Right cardiac atrium (tissue), 5 donors: ENCODE data around the gene NCOA4. TPM values are rescaled to one million over a fixed set of nuclear protein-coding genes. Genes with fewer than 3 reads are reported as not detected.
"Not testable (repeated sequence)": the region's sequence is repeated elsewhere in the genome, so short reads cannot be mapped to it uniquely, and the experiment has no call there.

ENCODE experiments used
- ATAC-seq, 2 donors: fragments of 200-7000 bp; cut with Tn5 transposase; one replicate each; pipeline versions ENCODE4 v1.8.0 to v1.9.1; 2020; ENCODE audit warnings: moderate library complexity in 2 of 2, mild to moderate bottlenecking in 1 of 2
- DNase-seq, 3 donors: peaks; one replicate each; pipeline ENCODE4 v3.0.0-alpha.2; 2020
- H3K27ac ChIP-seq: one replicate; pipeline ENCODE4 v1.5.1; 2013; ENCODE audit warnings: mild to moderate bottlenecking, low read length, control low read depth, moderate library complexity
- H3K27me3 ChIP-seq: one replicate; pipeline ENCODE4 v1.6.1; 2013; ENCODE audit not compliant: control insufficient read depth, insufficient read depth
- H3K4me1 ChIP-seq: one replicate; pipeline ENCODE4 v1.6.1; 2013; ENCODE audit warnings: low read length; ENCODE audit not compliant: control insufficient read depth, insufficient read depth
- H3K4me3 ChIP-seq: one replicate; pipeline ENCODE4 v1.5.1; 2013; ENCODE audit warnings: low read length, control low read depth
- H3K9me3 ChIP-seq: one replicate; pipeline ENCODE4 v1.6.1; 2013; ENCODE audit warnings: low read length; ENCODE audit not compliant: control insufficient read depth
- WGBS: extraction: QIAGEN DNeasy Blood & Tissue Kit; methylation state at CpG from one replicate; pipeline ENCODE4 v1.1.7; 2013; 5-methylcytosine and 5-hydroxymethylcytosine counted together
- intact Hi-C, 4 donors: fragments of 100-400 bp; cut with DNase I; formaldehyde crosslinking; loops; one replicate each; pipeline versions ENCODE4 v1.11.0 to v1.14.0; 2022 to 2023
- polyA plus RNA-seq: library from polyadenylated mRNA; stranded (reverse); fragments of 200-250 nt; gene quantifications from one replicate; pipeline ENCODE4 v1.2.3, GENCODE V29; 2013
- total RNA-seq, 4 donors: library from RNA; stranded (reverse); fragmentation: NEBNext Ultra II Directional; extraction: Animal tissue kit (Norgen Biotek cat#: 25700); gene quantifications; one replicate each; pipeline ENCODE4 v1.2.1, GENCODE V29; 2021
- donor health status: healthy with polysubstance abuse.
- donor health status: DM: no; HTN: yes; CAD: no.
- donor health status: DM: no; HTN: no; CAD: no.
- donor health status: DM: no; HTN: yes; CAD: no; lungs with severe emphysema.
- donor health status: DM: yes; HTN: yes; CAD: no.

Gene NCOA4
- total and polyA plus RNA-seq, 5 donors, result 93.7 to 233 (median 216) TPM

DNA sequence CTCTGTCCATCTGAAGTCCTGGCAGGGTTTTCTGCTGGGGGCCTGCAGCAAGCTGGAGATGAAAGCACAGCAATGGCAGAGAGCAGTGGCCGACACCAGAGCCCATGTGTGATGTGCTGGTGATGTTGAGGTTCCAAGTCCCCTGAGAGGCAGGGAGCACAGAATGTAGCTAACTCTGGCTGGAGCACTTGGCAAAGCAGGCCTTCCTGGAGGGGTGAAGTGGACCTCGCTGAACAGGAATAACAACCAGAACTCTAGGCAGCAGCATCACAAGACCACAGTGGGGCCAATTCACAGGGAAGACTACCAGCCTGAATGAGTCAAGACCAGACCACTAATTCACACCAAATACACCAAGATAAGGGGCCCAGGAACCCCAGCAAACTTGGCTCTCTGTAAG, 38.5 kb upstream of the NCOA4 start:
- WGBS, result 66% methylated on average over 2 of the region's 2 CpGs
- no peaks in the 10 kb centered on the region for H3K27me3 ChIP-seq
- no peak overlapping the region for H3K27ac ChIP-seq
- DNase-seq, result no peak
- ATAC-seq, result no peak
- no peaks in the 10 kb centered on the region for H3K4me1 ChIP-seq
- intact Hi-C loops, result no loop called here
- H3K4me3 ChIP-seq, result no peak overlapping the region
- H3K9me3 ChIP-seq, result no peaks in the 10 kb centered on the region

DNA sequence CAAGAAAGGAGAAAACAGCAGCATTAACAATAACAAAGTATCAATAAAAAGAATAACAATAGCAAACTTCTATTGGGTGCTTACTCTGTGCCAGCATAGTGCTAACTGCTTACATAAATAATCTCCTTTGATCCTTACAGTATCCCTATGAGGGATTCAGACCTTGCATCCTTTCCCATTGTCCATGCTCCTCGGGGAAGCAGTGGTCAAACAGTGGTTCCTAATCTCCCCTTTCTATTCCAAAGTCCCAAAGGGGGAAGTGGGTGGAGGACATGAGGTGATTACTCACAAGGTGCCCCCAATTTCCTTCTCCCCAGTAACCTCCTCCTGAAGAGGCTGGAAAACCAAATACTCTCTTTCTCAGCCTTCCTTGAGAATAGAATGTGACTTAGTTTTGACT, 37.7 kb upstream of the NCOA4 start:
- 66% methylated on average over 1 of the region's 1 CpG for WGBS

DNA sequence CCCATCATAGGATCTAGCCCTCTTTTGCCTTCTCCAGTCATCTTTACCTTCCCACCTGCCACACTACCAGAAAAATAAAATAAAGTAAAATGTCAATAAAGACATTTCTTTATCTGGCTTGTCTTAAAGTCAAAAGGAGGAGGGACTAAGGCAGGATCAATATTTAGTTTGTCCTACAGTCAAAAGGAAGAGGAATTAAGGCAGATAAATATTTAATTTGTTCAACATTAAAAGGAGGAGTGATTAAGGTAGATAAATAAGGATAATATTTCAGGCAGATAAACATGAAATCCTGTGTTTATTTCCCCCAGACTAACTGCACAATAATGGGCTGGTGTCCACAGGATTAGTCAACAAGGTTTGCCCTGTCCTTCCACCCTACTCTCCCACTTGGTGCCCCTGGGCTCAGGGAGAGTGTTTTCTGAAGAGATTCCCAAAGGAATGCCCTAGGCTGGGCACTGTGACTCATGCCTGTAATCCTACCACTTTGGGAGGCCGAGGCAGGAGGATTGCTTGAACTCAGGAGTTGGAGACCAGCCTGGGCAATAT, 33.9 kb upstream of the NCOA4 start:
- H3K9me3 ChIP-seq, result no peaks in the 10 kb centered on the region
- WGBS, result 91% methylated on average over 1 of the region's 1 CpG
- H3K4me1 ChIP-seq, result no peaks in the 10 kb centered on the region
- no peak for ATAC-seq
- DNase-seq, result no peak
- no peaks in the 10 kb centered on the region for H3K27me3 ChIP-seq
- intact Hi-C loops, result no loop called here
- H3K4me3 ChIP-seq, result no peak overlapping the region
- no peak overlapping the region for H3K27ac ChIP-seq

More for the DNA sequence above, 37.7 kb upstream of the NCOA4 start:
- intact Hi-C loops, result no loop called here
- H3K27me3 ChIP-seq, result no peaks in the 10 kb centered on the region
- DNase-seq (no peak), ATAC-seq (no peak)
- no peak overlapping the region for H3K4me3 ChIP-seq
- no peaks in the 10 kb centered on the region for H3K4me1 ChIP-seq
- H3K9me3 ChIP-seq, result no peaks in the 10 kb centered on the region
- H3K27ac ChIP-seq, result no peak overlapping the region

- intact Hi-C loops, result no loop called here
- WGBS, result 81% methylated on average over 14 of the region's 14 CpGs
Observed at GRCh38 chr10:46062723-46063428, 32.5 kb upstream of the NCOA4 start.

DNA sequence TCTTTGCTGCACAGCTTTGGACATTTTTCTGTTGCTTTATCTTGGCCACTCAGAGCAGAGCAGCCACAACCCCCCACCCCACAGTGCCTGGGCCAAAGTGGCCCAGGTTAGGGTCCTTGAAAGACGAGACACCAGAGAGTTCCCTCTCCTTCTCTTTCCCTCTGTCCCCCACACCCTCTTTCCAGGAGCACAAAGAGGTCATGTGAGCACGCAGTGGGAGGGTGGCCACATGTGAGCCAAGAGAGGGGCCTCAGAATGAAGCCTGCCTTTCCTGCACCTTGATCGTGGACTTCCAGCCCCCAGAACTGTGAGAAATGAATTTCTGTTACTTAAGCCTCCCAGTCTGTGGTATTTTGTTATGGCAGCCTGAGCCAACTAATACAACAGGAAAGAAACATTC, 30.3 kb upstream of the NCOA4 start:
- no peak overlapping the region for H3K4me3 ChIP-seq
- intact Hi-C loops, result no loop called here
- no peaks in the 10 kb centered on the region for H3K27me3 ChIP-seq
- ATAC-seq (no peak), DNase-seq (no peak)
- WGBS, result 75% methylated on average over 3 of the region's 3 CpGs
- H3K4me1 ChIP-seq, result no peaks in the 10 kb centered on the region
- no peaks in the 10 kb centered on the region for H3K9me3 ChIP-seq
- no peak overlapping the region for H3K27ac ChIP-seq

More at GRCh38 chr10:46062723-46063428, 32.5 kb upstream of the NCOA4 start:
- DNase-seq, result no peak
- ATAC-seq, result no peak
- no peaks in the 10 kb centered on the region for H3K4me1 ChIP-seq
- no peaks in the 10 kb centered on the region for H3K9me3 ChIP-seq
- no peaks in the 10 kb centered on the region for H3K27me3 ChIP-seq
- no peak overlapping the region for H3K4me3 ChIP-seq
- no peak overlapping the region for H3K27ac ChIP-seq

GRCh38 chr10:46057927-46058326, 27.5 kb upstream of the NCOA4 start:
- ATAC-seq, H3K27me3 ChIP-seq, H3K4me3 ChIP-seq, H3K27ac ChIP-seq, H3K9me3 ChIP-seq, DNase-seq, H3K4me1 ChIP-seq, intact Hi-C loops: not testable (repeated sequence)
- WGBS, result 95% methylated on average over 5 of the region's 5 CpGs

GRCh38 chr10:46057038-46057437, 26.6 kb upstream of the NCOA4 start:
- Histone ChIP-seq H3K4me3 (no peak overlapping the region), H3K27me3 (no peaks in the 10 kb centered on the region), H3K9me3 (no peaks in the 10 kb centered on the region), H3K27ac (no peak overlapping the region), H3K4me1 (no peaks in the 10 kb centered on the region)
- ATAC-seq (no peak), DNase-seq (no peak)
- intact Hi-C loops, result no loop called here

DNA sequence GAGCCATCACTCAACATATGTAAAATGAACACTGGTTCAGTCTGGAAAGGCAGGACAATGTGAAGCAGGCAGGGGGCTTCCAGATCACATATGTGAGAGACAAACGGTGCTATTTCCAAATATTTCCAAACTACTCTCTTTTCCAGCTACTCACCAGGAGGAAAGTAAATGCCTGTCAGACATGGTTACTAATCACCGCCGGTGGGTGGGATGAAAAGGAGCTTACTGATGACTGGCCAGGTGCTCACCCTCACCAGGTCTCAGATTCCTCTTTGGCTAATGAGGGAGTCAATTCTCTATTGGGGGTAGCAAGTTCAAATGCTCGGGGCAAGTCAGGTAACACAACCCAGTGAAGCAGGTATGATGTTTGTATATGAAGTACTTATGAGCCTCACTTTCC, 25.3 kb upstream of the NCOA4 start:
- Histone ChIP-seq H3K27me3 (no peaks in the 10 kb centered on the region), H3K4me1 (no peaks in the 10 kb centered on the region), H3K9me3 (no peaks in the 10 kb centered on the region), H3K27ac (no peak overlapping the region), H3K4me3 (no peak overlapping the region)
- no peak for DNase-seq
- 84% methylated on average over 4 of the region's 4 CpGs for WGBS
- intact Hi-C loops, result no loop called here
- no peak for ATAC-seq

- Histone ChIP-seq H3K4me3 (no peak overlapping the region), H3K27ac (no peak overlapping the region), H3K27me3 (no peaks in the 10 kb centered on the region), H3K9me3 (no peaks in the 10 kb centered on the region), H3K4me1 (no peaks in the 10 kb centered on the region)
- WGBS, result 61% methylated on average over 9 of the region's 9 CpGs
- DNase-seq (no peak), ATAC-seq (no peak)
- intact Hi-C loops, result no loop called here
Observed at GRCh38 chr10:46053534-46054434, 23.4 kb upstream of the NCOA4 start.

GRCh38 chr10:46052791-46053375, 22.5 kb upstream of the NCOA4 start:
- Histone ChIP-seq H3K4me3 (no peak overlapping the region), H3K9me3 (no peaks in the 10 kb centered on the region), H3K27ac (no peak overlapping the region), H3K4me1 (no peaks in the 10 kb centered on the region), H3K27me3 (no peaks in the 10 kb centered on the region)
- ATAC-seq (no peak), DNase-seq (no peak)
- WGBS, result 81% methylated on average over 6 of the region's 6 CpGs
- intact Hi-C loops, result no loop called here
